GM12892 (cell line): ENCODE data around the gene MBD5.

Experiments
- POLR2A ChIP-seq: IDR thresholded peaks from 2 replicates; pipeline ENCODE4 v1.6.1; 2011; ENCODE audit warnings: low read depth, low read length, control low read depth
- TAF1 ChIP-seq: IDR thresholded peaks from 2 replicates; pipeline ENCODE4 v1.6.1; 2011; ENCODE audit warnings: low read depth, mild to moderate bottlenecking, control low read depth, low read length, borderline replicate concordance

DNA sequence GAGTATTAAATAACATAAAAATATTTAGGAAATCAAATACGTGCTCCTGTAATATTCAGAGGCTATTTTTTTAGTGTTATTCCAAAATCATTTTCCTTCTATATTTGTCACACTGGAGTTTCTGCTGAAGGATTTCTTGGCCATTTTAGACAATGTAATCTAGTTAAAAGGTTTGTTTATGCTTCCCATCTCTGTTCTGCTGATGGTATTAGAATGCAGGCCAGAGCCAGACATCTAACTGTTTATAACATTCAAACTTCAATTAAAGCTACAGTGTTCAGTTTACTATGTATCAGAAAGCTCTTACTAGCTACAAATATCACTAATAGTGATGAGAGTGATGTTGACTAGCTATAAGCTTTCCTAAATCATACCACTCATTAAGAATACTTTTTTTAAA lies 7.9 kb downstream of the MBD5 start:
- TF ChIP-seq POLR2A (no peak), TAF1 (no peak)
